ENCODE measurements around the gene UPK1B. TPM values are rescaled to one million over a fixed set of nuclear protein-coding genes. Genes with fewer than 3 reads are reported as not detected.

UPK1B gene
- total RNA-seq, 2 donors from 2014 or later: 6.6 to 9.3 TPM

DNA sequence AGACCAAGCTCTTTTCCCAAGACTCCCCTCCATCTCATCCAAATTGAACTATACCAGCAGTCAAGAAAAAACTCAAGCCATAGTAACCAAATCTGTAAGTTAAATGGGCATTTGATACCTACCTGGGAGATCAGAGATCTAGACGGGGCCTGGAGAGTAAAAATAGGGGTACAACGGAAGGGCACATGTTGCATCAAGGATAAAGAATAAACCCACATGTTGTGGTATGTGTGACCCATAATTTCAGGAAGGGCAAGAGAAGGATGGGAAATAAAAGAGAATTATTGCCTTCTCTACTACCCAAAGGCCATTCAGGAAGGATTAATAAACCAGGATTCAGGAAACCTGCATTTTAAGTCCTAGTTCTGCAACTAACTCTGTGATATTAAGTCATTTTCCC, 25.9 kb upstream of the UPK1B start:
- ATAC-seq (no peak), DNase-seq (no peak)
- TF ChIP-seq, protein P1, sequence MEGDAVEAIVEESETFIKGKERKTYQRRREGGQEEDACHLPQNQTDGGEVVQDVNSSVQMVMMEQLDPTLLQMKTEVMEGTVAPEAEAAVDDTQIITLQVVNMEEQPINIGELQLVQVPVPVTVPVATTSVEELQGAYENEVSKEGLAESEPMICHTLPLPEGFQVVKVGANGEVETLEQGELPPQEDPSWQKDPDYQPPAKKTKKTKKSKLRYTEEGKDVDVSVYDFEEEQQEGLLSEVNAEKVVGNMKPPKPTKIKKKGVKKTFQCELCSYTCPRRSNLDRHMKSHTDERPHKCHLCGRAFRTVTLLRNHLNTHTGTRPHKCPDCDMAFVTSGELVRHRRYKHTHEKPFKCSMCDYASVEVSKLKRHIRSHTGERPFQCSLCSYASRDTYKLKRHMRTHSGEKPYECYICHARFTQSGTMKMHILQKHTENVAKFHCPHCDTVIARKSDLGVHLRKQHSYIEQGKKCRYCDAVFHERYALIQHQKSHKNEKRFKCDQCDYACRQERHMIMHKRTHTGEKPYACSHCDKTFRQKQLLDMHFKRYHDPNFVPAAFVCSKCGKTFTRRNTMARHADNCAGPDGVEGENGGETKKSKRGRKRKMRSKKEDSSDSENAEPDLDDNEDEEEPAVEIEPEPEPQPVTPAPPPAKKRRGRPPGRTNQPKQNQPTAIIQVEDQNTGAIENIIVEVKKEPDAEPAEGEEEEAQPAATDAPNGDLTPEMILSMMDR (IDR thresholded peaks at IDR 0.05): no peak
- no peak for TF ChIP-seq POLR2A (IDR thresholded peaks at IDR 0.05)
- Histone ChIP-seq H3K27me3 (no peaks in the 10 kb centered on the region), H3K9me3 (no peaks in the 10 kb centered on the region), H3K36me3 (replicated peaks in 1 of 2; ENCODE audit: insufficient read depth in 1 of 2, low read depth in 2 of 2) (no peaks in the 10 kb centered on the region), H3K4me3 (no peak overlapping the region), H3K27ac (no peak overlapping the region), H3K4me1 (peaks cover 7% of the 10 kb centered on the region)
- intact Hi-C loops (cut with DNase I): loop anchor here (10.0 kb wide), 1 partner anchor 97 kb away; the partner anchor contains the start of gene B4GALT4
- 41 to 44% methylated on average over 2 of the region's 2 CpGs for WGBS, 2 donors

DNA sequence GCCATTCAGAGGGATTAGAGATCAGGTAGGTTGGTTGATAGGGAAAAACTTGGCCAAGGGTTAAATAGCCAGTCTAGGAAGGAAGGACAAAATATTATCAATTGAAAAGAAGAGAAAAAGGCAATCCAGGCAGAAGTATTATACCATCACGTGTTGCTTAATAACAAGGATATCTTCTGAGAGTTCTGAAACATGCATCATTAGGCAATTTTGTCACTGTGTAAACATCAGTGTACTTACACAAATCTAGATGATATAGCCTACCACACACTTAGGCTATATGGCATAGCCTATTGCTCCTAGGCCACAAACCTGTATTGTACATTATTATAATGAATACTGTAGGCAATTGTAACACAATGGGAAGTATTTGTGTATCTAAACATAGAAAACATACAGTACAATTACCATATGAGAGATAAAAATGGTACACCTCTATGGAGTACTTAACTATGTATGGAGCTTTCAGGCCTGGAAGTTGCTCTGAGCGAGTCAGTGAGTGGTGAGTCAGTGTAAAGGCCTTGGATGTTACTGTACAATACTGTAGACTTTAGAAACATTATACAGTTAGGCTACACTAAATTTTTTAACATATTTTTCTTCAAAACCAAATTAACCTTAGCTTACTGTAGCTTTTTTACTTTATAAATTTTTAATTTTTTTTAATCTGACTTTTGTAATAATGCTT, 24.8 kb upstream of the UPK1B start:
- TF ChIP-seq, protein P1 (IDR thresholded peaks at IDR 0.05): no peak
- TF ChIP-seq POLR2A (IDR thresholded peaks at IDR 0.05): no peak
- Histone ChIP-seq H3K36me3 (replicated peaks in 1 of 2; ENCODE audit: insufficient read depth in 1 of 2, low read depth in 2 of 2) (no peaks in the 10 kb centered on the region), H3K27ac (no peak overlapping the region), H3K4me3 (no peak overlapping the region), H3K4me1 (peaks cover 7% of the 10 kb centered on the region), H3K9me3 (no peaks in the 10 kb centered on the region), H3K27me3 (no peaks in the 10 kb centered on the region)
- intact Hi-C loops (cut with DNase I): loop anchor here (10.0 kb wide), 1 partner anchor 96 kb away; the partner anchor contains the start of gene B4GALT4
- ATAC-seq: no peak
- DNase-seq: no peak
- 92 to 93% methylated on average over 2 of the region's 2 CpGs for WGBS, 2 donors

DNA sequence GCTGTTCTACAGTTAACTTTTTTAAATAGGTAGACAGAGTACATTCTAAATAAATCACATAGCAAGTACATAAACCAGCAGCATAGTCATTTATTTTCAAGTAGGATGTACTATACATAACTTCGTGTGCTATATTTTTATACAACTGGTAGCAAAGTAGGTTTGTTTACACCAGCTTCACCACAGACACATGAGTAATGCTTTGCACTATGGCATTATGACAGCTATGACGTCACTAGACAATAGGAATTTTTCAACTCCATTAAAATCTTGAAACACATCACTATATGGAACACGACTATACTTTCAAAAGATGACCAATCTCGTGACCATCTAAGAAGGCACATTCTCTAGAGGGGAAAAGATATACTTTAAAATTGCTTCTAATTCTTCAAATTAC, 23.9 kb upstream of the UPK1B start:
- H3K27me3 ChIP-seq: no peaks in the 10 kb centered on the region
- intact Hi-C loops (cut with DNase I): loop anchor here (10.0 kb wide), 1 partner anchor 95 kb away; the partner anchor contains the start of gene B4GALT4
- no peak overlapping the region for H3K27ac ChIP-seq
- H3K4me3 ChIP-seq: no peak overlapping the region
- 58 to 60% methylated on average over 4 of the region's 4 CpGs for WGBS, 2 donors
- peaks cover 7% of the 10 kb centered on the region for H3K4me1 ChIP-seq
- H3K36me3 ChIP-seq (replicated peaks in 1 of 2; ENCODE audit: insufficient read depth in 1 of 2, low read depth in 2 of 2): no peaks in the 10 kb centered on the region
- ATAC-seq (no peak), DNase-seq (no peak)
- no peaks in the 10 kb centered on the region for H3K9me3 ChIP-seq
- TF ChIP-seq POLR2A (IDR thresholded peaks at IDR 0.05): no peak
- TF ChIP-seq, protein P1 (IDR thresholded peaks at IDR 0.05): no peak

DNA sequence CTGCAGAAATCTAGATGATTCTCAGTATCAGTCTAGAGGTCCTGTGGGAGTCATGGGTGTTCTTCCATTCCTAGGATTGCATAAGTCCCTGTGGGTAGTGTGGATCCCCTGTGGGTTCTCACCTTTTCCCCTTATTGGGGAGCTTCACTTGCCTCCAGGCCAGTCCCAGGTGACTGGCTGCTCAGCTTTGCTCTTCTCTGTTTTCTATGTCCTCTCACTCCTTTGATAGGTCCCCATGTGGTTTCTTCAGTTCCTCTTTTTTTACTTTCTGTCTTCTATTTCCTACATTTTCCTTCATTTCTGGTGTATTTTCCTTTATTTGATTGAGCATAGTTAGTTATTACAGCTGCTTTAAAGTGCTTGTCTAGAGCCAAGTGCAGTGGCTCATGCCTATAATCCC, 16.5 kb upstream of the UPK1B start:
- peaks cover 7% of the 10 kb centered on the region for H3K4me1 ChIP-seq
- H3K4me3 ChIP-seq: no peak overlapping the region
- intact Hi-C loops (cut with DNase I): no loop called here
- no peak overlapping the region for H3K27ac ChIP-seq
- no peaks in the 10 kb centered on the region for H3K27me3 ChIP-seq
- ATAC-seq (no peak), DNase-seq (no peak)
- no peaks in the 10 kb centered on the region for H3K36me3 ChIP-seq (replicated peaks in 1 of 2; ENCODE audit: insufficient read depth in 1 of 2, low read depth in 2 of 2)
- H3K9me3 ChIP-seq: no peaks in the 10 kb centered on the region
- no peak for TF ChIP-seq POLR2A (IDR thresholded peaks at IDR 0.05)
- TF ChIP-seq, protein P1 (IDR thresholded peaks at IDR 0.05): no peak

DNA sequence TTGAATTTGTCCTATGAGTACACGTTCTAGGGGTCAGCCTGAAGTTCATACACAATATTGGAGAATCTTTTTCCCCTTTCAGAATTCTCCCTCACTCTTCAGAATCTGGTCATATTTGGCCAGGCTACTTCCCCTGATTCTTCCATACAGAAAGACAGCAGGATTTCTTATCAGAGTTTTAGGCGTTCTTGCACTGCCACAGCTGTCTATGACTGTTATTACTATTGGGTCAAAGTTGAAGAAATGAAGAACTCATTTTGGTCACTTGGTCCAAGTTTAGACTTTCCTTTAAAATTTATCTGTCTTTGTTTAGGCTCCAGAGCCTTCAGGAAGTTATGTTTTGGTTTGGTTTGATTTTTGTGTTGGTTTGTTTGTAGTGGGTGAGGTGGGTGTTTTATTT, 15.4 kb upstream of the UPK1B start:
- Histone ChIP-seq H3K36me3 (replicated peaks in 1 of 2; ENCODE audit: insufficient read depth in 1 of 2, low read depth in 2 of 2) (no peaks in the 10 kb centered on the region), H3K27ac (no peak overlapping the region), H3K27me3 (no peaks in the 10 kb centered on the region), H3K9me3 (peaks cover 0 to 2% (median 0%) of the 10 kb centered on the region in 3 donors), H3K4me1 (peaks cover 7% of the 10 kb centered on the region), H3K4me3 (no peak overlapping the region)
- no peak for TF ChIP-seq POLR2A (IDR thresholded peaks at IDR 0.05)
- TF ChIP-seq, protein P1 (IDR thresholded peaks at IDR 0.05): no peak
- 66 to 70% methylated on average over 2 of the region's 2 CpGs for WGBS, 2 donors
- intact Hi-C loops (cut with DNase I): no loop called here
- DNase-seq: no peak
- no peak for ATAC-seq

Measured in body of pancreas (tissue), 4 donors.